SU-DHL-6 (cell line): Measurements from ENCODE around the gene CCNL2.

Source experiments
- H2AFZ ChIP-seq: fragments of 200-600 bp; sonication (generic); 2 replicates; pipeline ENCODE4 v1.6.1; 2014; ENCODE audit warnings: low read depth, mild to moderate bottlenecking, moderate library complexity, mixed read lengths, antibody characterized with exemption, low read length; ENCODE audit not compliant: severe bottlenecking
- H3F3A ChIP-seq: fragments of 200-600 bp; shearing (Covaris generic); 2 replicates; pipeline ENCODE4 v1.6.0; 2016; ENCODE audit warnings: antibody characterized with exemption, mild to moderate bottlenecking; ENCODE audit not compliant: insufficient read depth
- H3K27ac ChIP-seq: fragments of 200-600 bp; sonication (generic); 2 replicates; pipeline ENCODE4 v1.5.1; 2016; ENCODE audit warnings: low read depth, mild to moderate bottlenecking, low read length, moderate library complexity, mixed read lengths
- H3K27me3 ChIP-seq: fragments of 200-600 bp; sonication (generic), shearing (Covaris generic); 2 replicates; pipeline ENCODE4 v1.6.0; 2014; ENCODE audit warnings: mild to moderate bottlenecking, low read length
- H3K36me3 ChIP-seq: fragments of 200-600 bp; sonication (generic); 2 replicates; pipeline ENCODE4 v1.6.1; 2014; ENCODE audit warnings: mild to moderate bottlenecking, low read length, mixed read lengths
- H3K4me2 ChIP-seq: fragments of 300-600, 200-600 bp; shearing (Covaris generic), sonication (generic); 2 replicates; pipeline ENCODE4 v1.6.0; 2014; ENCODE audit warnings: low read length, low read depth, mild to moderate bottlenecking; ENCODE audit not compliant: poor library complexity, severe bottlenecking
- H3K4me3 ChIP-seq: fragments of 200-600 bp; sonication (generic); 2 replicates; pipeline ENCODE4 v1.5.1; 2014; ENCODE audit warnings: antibody characterized with exemption, low read length, mild to moderate bottlenecking, mixed read lengths; ENCODE audit not compliant: insufficient read depth, poor library complexity, severe bottlenecking
- H3K79me2 ChIP-seq: fragments of 200-600 bp; sonication (generic); 2 replicates; pipeline ENCODE4 v1.6.1; 2014; ENCODE audit warnings: mild to moderate bottlenecking, low read length, moderate library complexity; ENCODE audit not compliant: insufficient read depth
- H3K9ac ChIP-seq: fragments of 200-600 bp; sonication (generic); 2 replicates; pipeline ENCODE4 v1.7.0; 2014; ENCODE audit warnings: mild to moderate bottlenecking, low read length
- H3K9me2 ChIP-seq: fragments of 200-600 bp; sonication (generic); replicated peaks from 2 replicates; pipeline ENCODE4 v1.6.1; 2014; ENCODE audit warnings: low read length; ENCODE audit not compliant: insufficient read depth
- H3K9me3 ChIP-seq: fragments of 200-600 bp; sonication (generic); 2 replicates; pipeline ENCODE4 v1.6.1; 2014; ENCODE audit warnings: low read length, mixed read lengths; ENCODE audit not compliant: insufficient read depth
- H4K20me1 ChIP-seq: fragments of 200-600 bp; sonication (generic); 2 replicates; pipeline ENCODE4 v1.6.1; 2014; ENCODE audit warnings: low read depth, mild to moderate bottlenecking, antibody characterized with exemption, low read length, moderate library complexity, mixed read lengths
- CTCF ChIP-seq: fragments of 200-600 bp; sonication (generic); IDR thresholded peaks from one replicate; pipeline ENCODE4 v1.5.1; 2017; ENCODE audit warnings: antibody characterized with exemption, mild to moderate bottlenecking, low read length, moderate library complexity; ENCODE audit not compliant: insufficient read depth, poor library complexity, severe bottlenecking
- EZH2phosphoT487 ChIP-seq: fragments of 200-600 bp; sonication (generic), shearing (Covaris generic); conservative IDR thresholded peaks from 2 replicates; pipeline ENCODE4 v1.6.1; 2018; ENCODE audit warnings: mild to moderate bottlenecking, antibody characterized with exemption, low read length, moderate library complexity, mixed read lengths

Gene CCNL2

GRCh38 chr1:1335792-1336248 lies 63.3 kb downstream of the CCNL2 start:
- Histone ChIP-seq H3K9ac (no peak overlapping the region), H3K27me3 (no peaks in the 10 kb centered on the region), H3K27ac (no peak overlapping the region), H3F3A (no peaks in the 10 kb centered on the region), H3K4me3 (no peak overlapping the region), H2AFZ (no peak overlapping the region), H3K9me3 (no peaks in the 10 kb centered on the region), H3K9me2 (no peaks in the 10 kb centered on the region), H4K20me1 (no peaks in the 10 kb centered on the region), H3K36me3 (no peaks in the 10 kb centered on the region), H3K4me2 (no peak overlapping the region), H3K79me2 (no peaks in the 10 kb centered on the region)
- TF ChIP-seq CTCF (no peak), EZH2phosphoT487 (no peak)
